Stimulated activated CD8-positive, alpha-beta memory T cell treated with anti-CD3 and anti-CD28 coated beads, Interleukin-2, amount 100 ng/mL, for 1 hour (primary cell): ENCODE data around the gene HIPK1.
"Not testable (repeated sequence)": the region's sequence is repeated elsewhere in the genome, so short reads cannot be mapped to it uniquely, and the experiment has no call there.

Source experiments
- DNase-seq, 2 donors: peaks; one replicate each; pipeline ENCODE4 v3.0.0-alpha.2; 2020; ENCODE audit warnings: low read depth in 2 of 2

Gene HIPK1

GRCh38 chr1:113945329-113945728 lies 16.2 kb downstream of the HIPK1 start:
- no peak for DNase-seq

GRCh38 chr1:113946112-113946511 lies 17.0 kb downstream of the HIPK1 start:
- DNase-seq = no peak

DNA sequence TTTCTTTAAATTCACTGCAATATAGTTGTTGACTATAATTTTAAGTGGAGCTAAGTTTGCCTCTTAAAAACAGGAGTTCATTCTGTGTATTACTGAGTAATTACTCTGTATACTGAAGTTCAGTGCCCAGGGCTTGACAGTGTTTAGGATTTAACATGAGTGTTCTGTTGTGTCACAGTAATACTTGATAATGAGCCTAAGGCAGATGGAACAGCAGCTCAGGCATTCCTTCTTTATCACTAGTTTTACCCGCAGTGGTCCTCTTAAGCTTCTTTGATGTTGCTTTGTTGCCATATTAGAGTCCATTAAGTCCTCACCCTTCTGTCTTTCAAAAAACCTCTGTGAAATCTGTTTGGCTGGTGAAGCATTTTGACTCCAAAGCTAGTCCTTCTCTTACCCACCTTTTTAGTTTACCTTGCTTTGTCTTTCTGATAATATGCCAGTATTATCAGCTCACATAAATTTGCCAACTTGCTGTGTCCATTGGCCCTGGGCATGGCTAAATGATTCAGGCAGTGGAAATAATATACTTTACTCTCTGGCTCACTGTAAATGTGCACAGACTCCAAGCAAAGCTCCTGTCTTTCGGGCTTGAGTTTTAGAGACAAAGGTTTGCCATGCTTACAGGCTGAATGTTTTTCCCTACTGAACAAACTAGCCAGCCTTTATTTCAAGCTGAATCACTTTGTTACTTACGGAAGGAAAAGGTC lies 17.7 kb downstream of the HIPK1 start:
- no peak for DNase-seq

DNA sequence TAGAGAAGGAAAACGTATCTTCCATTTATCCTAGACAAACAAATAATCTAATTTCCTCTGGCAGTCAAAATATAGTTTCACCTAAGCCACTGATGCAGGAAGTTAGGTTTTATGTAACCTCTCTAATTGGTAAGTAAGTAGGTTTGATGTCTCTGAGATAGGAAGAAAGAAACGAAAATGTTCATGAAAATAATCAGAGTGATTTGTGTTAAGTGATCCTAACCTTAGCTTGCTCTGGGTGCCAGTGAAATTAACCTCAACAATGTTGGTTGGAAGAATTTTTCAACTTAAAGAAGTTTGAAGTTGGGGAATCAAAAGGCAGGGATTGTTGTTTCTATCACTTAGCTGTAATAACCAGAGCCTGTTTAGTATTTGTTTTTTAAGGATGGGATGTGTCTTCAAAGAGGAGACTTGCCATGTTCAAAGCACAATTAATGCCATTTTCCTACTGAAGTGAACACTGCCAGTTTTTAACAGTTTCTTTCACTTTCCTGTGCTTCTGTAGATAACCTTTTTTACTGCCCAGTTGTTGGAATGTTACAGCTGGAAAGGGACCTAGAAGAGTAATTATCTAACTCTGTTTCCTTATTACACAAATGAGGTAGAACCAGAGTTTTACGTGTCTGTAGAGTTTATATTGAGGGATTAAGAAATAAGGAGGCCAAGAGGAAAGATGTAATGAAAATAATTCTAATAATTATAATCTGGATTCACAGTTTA lies 18.4 kb downstream of the HIPK1 start:
- DNase-seq = no peak

- DNase-seq = not testable (repeated sequence)
Observed at GRCh38 chr1:113948151-113948550, 19.0 kb downstream of the HIPK1 start.

- no peak for DNase-seq
Observed at GRCh38 chr1:113949007-113949406, 19.9 kb downstream of the HIPK1 start.

DNA sequence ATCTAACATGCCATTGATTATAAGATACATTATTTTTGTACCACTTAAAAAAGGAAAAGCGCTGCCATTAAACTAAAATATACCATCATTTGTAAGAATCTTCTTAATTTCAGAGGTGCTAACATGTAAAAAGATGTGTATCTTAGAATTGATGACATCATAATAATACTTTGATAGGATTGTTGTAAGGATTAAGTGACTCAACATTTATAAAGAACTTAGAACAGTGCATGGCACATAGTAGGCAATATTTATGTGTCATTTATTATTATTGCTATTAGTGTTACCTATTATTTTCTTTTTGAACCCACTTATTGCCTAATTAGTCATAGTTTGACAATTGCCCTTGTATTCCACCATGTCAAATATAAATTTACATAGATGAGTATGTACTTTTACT lies 21.8 kb downstream of the HIPK1 start:
- no peak for DNase-seq

GRCh38 chr1:113951719-113952118 lies 22.6 kb downstream of the HIPK1 start:
- no peak for DNase-seq

DNA sequence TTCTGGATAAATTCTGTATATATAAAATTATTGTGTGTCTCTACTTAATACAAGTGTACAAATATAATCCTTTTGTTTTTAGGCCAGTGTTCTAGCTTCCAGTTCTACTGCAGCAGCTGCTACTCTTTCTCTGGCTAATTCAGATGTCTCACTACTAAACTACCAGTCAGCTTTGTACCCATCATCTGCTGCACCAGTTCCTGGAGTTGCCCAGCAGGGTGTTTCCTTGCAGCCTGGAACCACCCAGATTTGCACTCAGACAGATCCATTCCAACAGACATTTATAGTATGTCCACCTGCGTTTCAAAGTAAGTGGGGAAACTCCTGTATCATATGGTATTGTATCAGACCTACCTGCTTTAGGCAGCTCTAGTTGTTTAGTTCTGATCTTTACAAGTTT lies 28.9 kb downstream of the HIPK1 start:
- DNase-seq = no peak

DNA sequence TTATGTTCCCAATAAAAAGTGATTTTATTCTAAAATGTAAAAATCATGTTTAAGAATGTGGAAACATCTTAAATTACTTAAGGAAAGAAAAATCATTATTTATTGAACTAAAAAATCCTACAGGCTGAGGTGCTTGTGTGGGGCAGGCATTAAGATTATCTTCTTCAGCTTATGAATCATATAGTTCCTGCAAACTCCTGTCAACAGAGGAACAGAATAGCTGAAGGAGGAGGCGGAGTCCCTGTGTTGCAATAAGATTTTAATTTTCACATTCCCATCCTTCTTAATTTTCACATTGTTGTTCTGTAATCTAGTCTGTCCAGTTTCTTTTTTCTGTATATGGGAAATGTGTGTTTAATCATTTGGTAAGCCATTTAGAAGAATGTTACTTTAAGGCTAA lies 29.6 kb downstream of the HIPK1 start:
- DNase-seq = no peak

DNA sequence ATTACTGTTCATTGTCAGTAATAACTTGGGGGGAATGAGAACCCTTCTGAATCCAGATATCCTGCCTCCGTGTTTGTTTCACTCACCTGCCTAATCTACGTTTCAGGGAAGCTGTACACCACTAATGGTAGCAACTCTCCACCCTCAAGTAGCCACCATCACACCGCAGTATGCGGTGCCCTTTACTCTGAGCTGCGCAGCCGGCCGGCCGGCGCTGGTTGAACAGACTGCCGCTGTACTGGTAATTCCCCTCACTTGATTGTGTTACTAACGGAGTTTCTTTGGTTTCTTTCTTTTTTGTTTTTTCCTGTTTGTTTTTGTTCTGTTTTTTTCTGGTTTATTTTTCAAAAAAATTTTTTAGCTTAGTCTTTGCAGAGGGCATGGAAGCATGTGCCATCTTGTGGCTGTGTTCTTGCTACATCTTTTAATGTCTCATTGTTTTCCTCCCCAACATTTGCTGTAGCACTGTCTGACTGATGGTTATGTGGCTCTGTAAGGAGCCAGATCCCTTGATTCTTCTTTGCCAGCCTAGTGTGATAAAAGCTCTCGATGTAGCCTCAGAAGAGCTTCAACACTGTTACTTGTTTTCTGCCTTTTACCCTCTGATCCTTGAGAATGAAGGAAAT lies 34.3 kb downstream of the HIPK1 start:
- DNase-seq = no peak

- no peak for DNase-seq
Observed at GRCh38 chr1:113965703-113966412, 36.7 kb downstream of the HIPK1 start.

DNA sequence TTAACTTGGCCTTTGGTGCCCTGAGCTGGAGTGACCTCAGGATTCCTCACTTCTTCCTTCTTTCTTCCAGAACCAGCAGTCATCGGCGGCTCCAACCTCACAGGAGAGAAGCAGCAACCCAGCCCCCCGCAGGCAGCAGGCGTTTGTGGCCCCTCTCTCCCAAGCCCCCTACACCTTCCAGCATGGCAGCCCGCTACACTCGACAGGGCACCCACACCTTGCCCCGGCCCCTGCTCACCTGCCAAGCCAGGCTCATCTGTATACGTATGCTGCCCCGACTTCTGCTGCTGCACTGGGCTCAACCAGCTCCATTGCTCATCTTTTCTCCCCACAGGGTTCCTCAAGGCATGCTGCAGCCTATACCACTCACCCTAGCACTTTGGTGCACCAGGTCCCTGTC lies 43.8 kb downstream of the HIPK1 start:
- DNase-seq = no peak

- DNase-seq = no peak
Observed at GRCh38 chr1:113975211-113975895, 46.2 kb downstream of the HIPK1 start.

DNA sequence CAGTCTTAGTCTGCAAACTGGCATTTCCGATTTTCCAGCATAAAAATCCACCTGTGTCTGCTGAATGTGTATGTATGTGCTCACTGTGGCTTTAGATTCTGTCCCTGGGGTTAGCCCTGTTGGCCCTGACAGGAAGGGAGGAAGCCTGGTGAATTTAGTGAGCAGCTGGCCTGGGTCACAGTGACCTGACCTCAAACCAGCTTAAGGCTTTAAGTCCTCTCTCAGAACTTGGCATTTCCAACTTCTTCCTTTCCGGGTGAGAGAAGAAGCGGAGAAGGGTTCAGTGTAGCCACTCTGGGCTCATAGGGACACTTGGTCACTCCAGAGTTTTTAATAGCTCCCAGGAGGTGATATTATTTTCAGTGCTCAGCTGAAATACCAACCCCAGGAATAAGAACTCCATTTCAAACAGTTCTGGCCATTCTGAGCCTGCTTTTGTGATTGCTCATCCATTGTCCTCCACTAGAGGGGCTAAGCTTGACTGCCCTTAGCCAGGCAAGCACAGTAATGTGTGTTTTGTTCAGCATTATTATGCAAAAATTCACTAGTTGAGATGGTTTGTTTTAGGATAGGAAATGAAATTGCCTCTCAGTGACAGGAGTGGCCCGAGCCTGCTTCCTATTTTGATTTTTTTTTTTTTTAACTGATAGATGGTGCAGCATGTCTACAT lies 47.6 kb downstream of the HIPK1 start:
- no peak for DNase-seq

DNA sequence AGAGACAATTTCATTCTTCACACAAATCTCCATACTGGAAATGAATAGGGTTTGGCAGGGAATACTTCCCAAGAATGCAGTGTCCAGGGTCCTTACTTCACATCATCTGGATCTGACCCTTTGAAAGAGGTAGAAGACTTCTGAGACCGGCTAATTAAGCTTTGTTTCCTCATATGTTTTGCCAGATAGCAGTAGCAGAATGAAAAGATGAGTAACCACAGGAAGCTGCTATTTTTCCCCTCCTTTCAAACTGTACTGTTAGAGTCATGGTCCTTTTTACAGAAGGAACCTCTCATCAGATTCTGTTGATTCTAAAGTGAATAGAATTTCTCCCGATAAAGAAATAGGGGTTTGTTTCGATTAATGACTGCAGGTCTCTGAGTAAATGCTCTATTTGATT lies 48.8 kb downstream of the HIPK1 start:
- DNase-seq = no peak

- no peak for DNase-seq
Observed at GRCh38 chr1:113978863-113979702, 50.0 kb downstream of the HIPK1 start, which contains the start of gene OLFML3. Gene OLFML3, plus strand, starts transcription at chr1:113979474. Its CDS starts 43 bp downstream, at chr1:113979517.

DNA sequence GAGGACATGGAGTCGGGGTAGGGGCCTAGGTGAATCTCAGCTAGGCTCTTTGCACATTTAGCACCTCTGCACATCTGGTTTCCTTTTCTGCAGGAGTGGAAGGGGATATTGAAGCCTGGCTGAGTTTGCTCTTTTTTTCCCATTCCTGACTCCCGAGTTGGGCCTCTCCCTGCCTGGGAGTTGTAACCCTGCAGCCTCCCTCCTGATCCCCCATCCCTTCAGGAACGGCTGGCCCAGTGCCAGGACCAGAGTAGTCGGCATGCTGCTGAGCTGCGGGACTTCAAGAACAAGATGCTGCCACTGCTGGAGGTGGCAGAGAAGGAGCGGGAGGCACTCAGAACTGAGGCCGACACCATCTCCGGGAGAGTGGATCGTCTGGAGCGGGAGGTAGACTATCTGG lies 51.0 kb downstream of the HIPK1 start:
- no peak for DNase-seq

DNA sequence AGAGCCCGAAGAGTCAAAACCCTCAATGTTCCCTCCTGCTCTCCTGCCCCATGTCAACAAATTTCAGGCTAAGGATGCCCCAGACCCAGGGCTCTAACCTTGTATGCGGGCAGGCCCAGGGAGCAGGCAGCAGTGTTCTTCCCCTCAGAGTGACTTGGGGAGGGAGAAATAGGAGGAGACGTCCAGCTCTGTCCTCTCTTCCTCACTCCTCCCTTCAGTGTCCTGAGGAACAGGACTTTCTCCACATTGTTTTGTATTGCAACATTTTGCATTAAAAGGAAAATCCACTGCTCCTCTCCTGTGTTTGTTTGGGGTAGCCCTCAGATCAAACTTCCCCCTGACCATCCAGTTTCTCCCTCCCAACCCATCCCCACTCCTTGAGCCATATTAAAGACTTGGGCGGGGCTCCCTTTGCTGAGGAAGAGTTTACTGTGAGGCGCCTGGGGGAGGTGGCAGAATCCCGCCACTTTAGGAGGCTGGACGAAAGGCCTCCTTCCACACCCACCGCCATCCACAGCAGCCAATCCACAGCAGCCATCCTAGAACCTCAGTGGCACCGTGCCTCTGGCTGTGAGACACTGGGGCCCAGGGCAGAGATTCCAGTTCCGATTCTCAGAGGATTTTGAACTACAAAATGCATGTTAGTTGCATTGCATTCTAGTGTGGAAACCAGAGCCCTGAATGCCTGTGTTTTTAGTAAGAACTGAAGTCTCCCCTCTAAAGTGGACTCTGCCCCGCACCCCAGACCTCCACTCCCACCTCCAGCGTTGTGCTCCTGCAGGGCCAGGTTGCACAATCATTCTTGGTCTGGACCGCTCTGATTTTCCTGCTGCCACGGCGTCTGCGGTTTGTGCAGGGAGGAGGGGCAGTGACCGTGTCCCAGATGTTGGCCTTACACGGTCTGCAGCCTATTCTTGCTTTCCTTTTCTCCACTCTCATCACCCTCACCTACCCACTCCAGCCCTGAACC lies 53.1 kb downstream of the HIPK1 start:
- DNase-seq = no peak
